CD14-positive monocyte (primary cell): ENCODE data around the gene RDH8. TPM values are rescaled to one million over a fixed set of nuclear protein-coding genes. Genes with fewer than 3 reads are reported as not detected.

ENCODE experiments used
- DNase-seq, 3 donors: peaks; one replicate each; pipeline ENCODE4 v3.0.0-alpha.2; 2011 to 2022
- H2AFZ ChIP-seq: 2 replicates; pipeline ENCODE4 v1.6.0; 2012; ENCODE audit warnings: mild to moderate bottlenecking, low read depth, low read length, inconsistent platforms; ENCODE audit not compliant: insufficient read depth, poor library complexity, severe bottlenecking
- H3K27ac ChIP-seq, 2 donors: 1 replicate in 1 of 2; 2 replicates in 1 of 2; pipeline ENCODE4 v1.5.1; 2012 to 2013; ENCODE audit warnings: low read length in 2 of 2, control low read depth in 1 of 2, inconsistent platforms in 1 of 2, low read depth in 1 of 2, mild to moderate bottlenecking in 1 of 2
- H3K27me3 ChIP-seq, 2 donors: one replicate each; pipeline versions ENCODE4 v1.6.0 to v1.6.1; 2011 to 2013; ENCODE audit warnings: low read length in 2 of 2; ENCODE audit not compliant: control insufficient read depth in 2 of 2, insufficient read depth in 2 of 2
- H3K36me3 ChIP-seq, 2 donors: replicated peaks in 1 of 2; 1 replicate in 1 of 2; 2 replicates in 1 of 2; pipeline versions ENCODE4 v1.5.1 to v1.6.1; 2012 to 2013; ENCODE audit warnings: low read length in 2 of 2, control low read depth in 1 of 2, inconsistent platforms in 1 of 2, mild to moderate bottlenecking in 1 of 2; ENCODE audit not compliant: insufficient read depth in 2 of 2, control insufficient read depth in 1 of 2
- H3K4me1 ChIP-seq, 2 donors: 1 replicate in 1 of 2; 2 replicates in 1 of 2; pipeline versions ENCODE4 v1.5.1 to v1.6.1; 2012 to 2013; ENCODE audit warnings: low read length in 2 of 2, control low read depth in 1 of 2, inconsistent platforms in 1 of 2, mild to moderate bottlenecking in 1 of 2, moderate library complexity in 1 of 2; ENCODE audit not compliant: insufficient read depth in 2 of 2, control insufficient read depth in 1 of 2
- H3K4me2 ChIP-seq: replicated peaks from 2 replicates; pipeline ENCODE3; 2012; ENCODE audit warnings: low read length, moderate library complexity, mild to moderate bottlenecking; ENCODE audit not compliant: poor library complexity, severe bottlenecking; ENCODE audit errors: extremely low read depth
- H3K4me3 ChIP-seq, 3 experiments: fragments of 200-600 bp in 1 of 3; sonication (generic) in 1 of 3; replicated peaks in 1 of 3; 1 replicate in 2 of 3; 2 replicates in 1 of 3; pipeline ENCODE4 v1.5.1; 2011 to 2013; ENCODE audit warnings: low read length in 3 of 3, mild to moderate bottlenecking in 3 of 3, control low read depth in 2 of 3, low read depth in 2 of 3, inconsistent platforms in 1 of 3, moderate library complexity in 1 of 3
- H3K79me2 ChIP-seq: 2 replicates; pipeline ENCODE4 v1.6.0; 2012; ENCODE audit warnings: mild to moderate bottlenecking, control low read depth, inconsistent platforms, low read length, moderate library complexity; ENCODE audit not compliant: insufficient read depth
- H3K9ac ChIP-seq: 2 replicates; pipeline ENCODE4 v1.6.0; 2017; ENCODE audit warnings: low read length, mild to moderate bottlenecking; ENCODE audit not compliant: insufficient read depth, poor library complexity, severe bottlenecking
- H3K9me3 ChIP-seq, 2 donors: replicated peaks in 1 of 2; 1 replicate in 1 of 2; 2 replicates in 1 of 2; pipeline versions ENCODE4 v1.5.1 to v1.6.1; 2012 to 2013; ENCODE audit warnings: low read length in 2 of 2, control low read depth in 1 of 2; ENCODE audit not compliant: control insufficient read depth in 1 of 2, insufficient read depth in 1 of 2
- H4K20me1 ChIP-seq: 2 replicates; pipeline ENCODE4 v1.6.0; 2012; ENCODE audit warnings: mild to moderate bottlenecking, low read length, control low read depth, moderate library complexity; ENCODE audit not compliant: insufficient read depth
- H3K27ac Mint-ChIP-seq, 7 donors: one replicate each; pipeline ENCODE4 v1.8.0; 2020; ENCODE audit warnings: mild to moderate bottlenecking in 7 of 7, mixed read lengths in 7 of 7, moderate library complexity in 6 of 7, inconsistent platforms in 2 of 7
- H3K27me3 Mint-ChIP-seq, 3 donors: one replicate each; pipeline ENCODE4 v1.8.0; 2021 to 2022; ENCODE audit warnings: low read depth in 3 of 3, mild to moderate bottlenecking in 3 of 3, mixed read lengths in 3 of 3, moderate library complexity in 3 of 3, inconsistent platforms in 1 of 3
- H3K36me3 Mint-ChIP-seq, 2 donors: one replicate each; pipeline ENCODE4 v1.8.0; 2020; ENCODE audit warnings: mixed read lengths in 2 of 2, inconsistent platforms in 1 of 2, mild to moderate bottlenecking in 1 of 2
- H3K4me1 Mint-ChIP-seq: one replicate; pipeline ENCODE4 v1.8.0; 2020; ENCODE audit warnings: mild to moderate bottlenecking, mixed read lengths
- H3K4me3 Mint-ChIP-seq, 2 donors: one replicate each; pipeline ENCODE4 v1.8.0; 2020; ENCODE audit warnings: mild to moderate bottlenecking in 2 of 2, mixed read lengths in 2 of 2, moderate library complexity in 1 of 2
- H3K9me3 Mint-ChIP-seq, 7 donors: one replicate each; pipeline ENCODE4 v1.8.0; 2020 to 2022; ENCODE audit warnings: mixed read lengths in 7 of 7, mild to moderate bottlenecking in 6 of 7, moderate library complexity in 6 of 7, inconsistent platforms in 2 of 7
- CTCF ChIP-seq: fragments of 200-600 bp; IDR thresholded peaks from one replicate; pipeline ENCODE4 v1.8.0; 2022; ENCODE audit warnings: antibody characterized with exemption, mild to moderate bottlenecking
- WGBS: methylation state at CpG from one replicate; pipeline ENCODE4 v1.1.5; 2013; ENCODE audit warnings: missing lambda C conversion rate; ENCODE audit not compliant: insufficient coverage; 5-methylcytosine and 5-hydroxymethylcytosine counted together
- intact Hi-C, 2 donors: fragments of 100-400 bp; cut with micrococcal nuclease; formaldehyde crosslinking; loops; one replicate each; pipeline versions ENCODE4 v1.15.0 to v1.15.1; 2023
- polyA plus RNA-seq, 3 donors: library from polyadenylated mRNA; depleted of rRNA in 1 of 3; unstranded in 2 of 3; stranded (reverse) in 1 of 3; fragments of 300-500 nt in 2 of 3; fragments of >200 nt in 1 of 3; fragmentation: Illumina TruSeq in 2 of 3; gene quantifications; 1 replicate in 2 of 3; 2 replicates in 1 of 3; pipeline ENCODE4 v1.2.3, GENCODE V29; 2012 to 2021

RDH8 gene
- polyA plus RNA-seq, 3 donors = not detected

DNA sequence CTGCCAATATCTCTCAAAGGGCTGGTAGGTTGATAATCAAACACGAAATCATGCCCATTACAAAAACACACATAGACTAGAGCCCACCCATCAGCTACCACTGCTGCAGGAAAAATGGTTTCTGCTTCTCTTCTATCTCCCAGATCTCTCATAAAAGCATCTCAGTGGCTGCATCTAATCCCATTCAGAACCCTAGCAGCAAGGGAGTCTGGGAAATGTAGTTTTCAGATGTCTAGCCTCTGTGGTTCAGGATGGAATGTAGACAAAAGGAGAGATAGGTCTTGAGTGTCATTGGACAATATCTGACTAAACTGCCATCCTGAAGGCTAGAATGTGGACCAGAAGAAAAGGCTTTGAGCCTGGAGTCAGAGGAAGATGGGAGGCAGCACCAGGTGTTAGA lies 32.1 kb downstream of the RDH8 start:
- TF ChIP-seq CTCF = no peak
- no peak overlapping the region for H3K27ac ChIP-seq
- H3K9me3 Mint-ChIP-seq = peaks cover 41 to 70% (median 56%) of the 10 kb centered on the region in 7 donors
- H3K27me3 ChIP-seq = no peaks in the 10 kb centered on the region
- H3K79me2 ChIP-seq = no peaks in the 10 kb centered on the region
- no peak overlapping the region for H3K4me2 ChIP-seq
- no peak overlapping the region for H2AFZ ChIP-seq
- no peak for DNase-seq
- no peak overlapping the region for H3K4me3 Mint-ChIP-seq
- H3K36me3 Mint-ChIP-seq = no peaks in the 10 kb centered on the region
- H4K20me1 ChIP-seq = no peaks in the 10 kb centered on the region
- H3K4me1 Mint-ChIP-seq = no peaks in the 10 kb centered on the region
- no peaks in the 10 kb centered on the region for H3K4me1 ChIP-seq
- no peak overlapping the region for H3K4me3 ChIP-seq
- no CpG with 5 or more reads among the region's 1 CpG for WGBS
- H3K9ac ChIP-seq = no peak overlapping the region
- intact Hi-C loops = no loop called here
- peaks cover 1 to 7% (median 4%) of the 10 kb centered on the region in 3 donors for H3K27me3 Mint-ChIP-seq
- H3K36me3 ChIP-seq = no peaks in the 10 kb centered on the region
- H3K27ac Mint-ChIP-seq = no peak overlapping the region
- peaks cover 56 to 59% of the 10 kb centered on the region in 2 donors for H3K9me3 ChIP-seq

DNA sequence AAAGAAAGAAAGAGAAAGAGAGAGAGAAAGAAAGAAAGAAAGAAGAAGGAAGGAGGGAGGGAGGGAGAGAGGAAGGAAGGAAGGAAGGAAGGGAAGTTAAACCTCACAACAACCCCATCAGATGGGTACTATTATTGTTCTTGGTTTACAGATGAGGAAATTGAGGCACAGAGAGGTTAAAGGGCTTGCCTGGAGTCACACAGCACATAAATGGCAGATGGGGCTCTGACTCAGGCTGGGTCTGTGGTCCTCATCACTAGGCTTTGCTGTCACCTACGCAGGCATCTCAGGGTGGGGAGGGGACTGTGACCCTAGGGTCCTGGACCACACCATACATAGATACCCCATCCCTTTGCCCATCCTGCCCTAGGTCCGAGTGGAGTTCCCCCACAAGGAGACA lies 36.3 kb downstream of the RDH8 start:
- no peak overlapping the region for H3K27ac ChIP-seq
- H3K4me3 Mint-ChIP-seq = no peak overlapping the region
- no peak overlapping the region for H3K4me3 ChIP-seq
- no peaks in the 10 kb centered on the region for H3K27me3 ChIP-seq
- H3K36me3 ChIP-seq = no peaks in the 10 kb centered on the region
- H3K79me2 ChIP-seq = no peaks in the 10 kb centered on the region
- H3K4me1 ChIP-seq = no peaks in the 10 kb centered on the region
- H3K9ac ChIP-seq = no peak overlapping the region
- H3K9me3 ChIP-seq = peaks cover 22 to 23% of the 10 kb centered on the region in 2 donors
- intact Hi-C loops = no loop called here
- no peak for DNase-seq
- H3K4me2 ChIP-seq = no peak overlapping the region
- no peak for TF ChIP-seq CTCF
- H3K9me3 Mint-ChIP-seq = peaks cover 15 to 33% (median 21%) of the 10 kb centered on the region in 7 donors
- no peak overlapping the region for H3K27ac Mint-ChIP-seq
- H2AFZ ChIP-seq = no peak overlapping the region
- H3K4me1 Mint-ChIP-seq = no peaks in the 10 kb centered on the region
- H4K20me1 ChIP-seq = no peaks in the 10 kb centered on the region
- 40% methylated on average over 1 of the region's 2 CpGs for WGBS
- peaks cover 2 to 13% (median 2%) of the 10 kb centered on the region in 3 donors for H3K27me3 Mint-ChIP-seq
- H3K36me3 Mint-ChIP-seq = no peaks in the 10 kb centered on the region
